Measurements from ENCODE around the gene TMEM229B.

Gene TMEM229B

DNA sequence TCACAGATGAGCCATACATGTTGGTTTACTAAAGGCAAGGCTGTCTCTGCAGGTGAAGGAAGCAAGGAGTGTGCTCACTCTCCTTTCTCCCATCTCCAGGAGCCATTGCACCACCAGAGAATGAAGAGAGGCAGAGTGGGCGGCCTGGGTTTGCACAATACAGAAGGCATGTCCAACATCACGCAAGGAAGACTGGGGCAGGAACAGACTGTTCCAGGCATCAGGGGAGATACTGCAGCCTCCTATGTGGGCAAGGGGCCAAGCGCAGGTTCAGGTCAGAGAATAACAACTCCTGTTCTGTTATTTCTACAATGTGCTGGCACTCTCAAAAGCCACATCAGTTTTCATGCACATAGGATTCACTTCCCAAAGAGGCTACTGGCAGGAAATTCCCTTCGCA lies 1.7 kb upstream of the TMEM229B start:
- H3K4me1 ChIP-seq: no peaks in the 10 kb centered on the region
- in situ Hi-C loops (cut with MboI; ENCODE audit: low sequenced_read_pairs): no loop called here
- no peak for DNase-seq (ENCODE audit: low spot score in 2 of 2)

DNA sequence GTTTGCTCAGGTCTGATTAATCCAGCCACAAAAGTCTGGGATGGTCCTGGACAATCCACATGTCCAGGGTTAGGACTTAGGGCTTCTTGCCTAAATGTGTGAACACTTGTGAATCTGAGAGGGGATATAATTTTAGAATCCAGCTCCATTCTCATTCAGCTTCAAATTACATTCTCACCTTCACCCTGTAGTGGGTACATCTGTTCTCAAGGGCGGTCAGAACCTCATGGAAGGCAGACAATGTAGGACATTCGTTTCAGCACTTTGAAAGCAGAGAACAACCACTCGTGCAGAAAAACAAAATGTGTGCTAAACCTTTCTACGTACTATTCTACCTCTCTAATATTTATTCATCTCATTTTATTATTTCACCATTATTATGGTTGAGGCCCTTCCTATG lies 1.2 kb downstream of the TMEM229B start:
- Histone ChIP-seq H3K27me3 (ENCODE audit: low read depth) (no peaks in the 10 kb centered on the region), H3K36me3 (replicated peaks) (no peaks in the 10 kb centered on the region), H3K4me1 (no peaks in the 10 kb centered on the region), H3K4me3 (no peak overlapping the region), H3K9me3 (no peaks in the 10 kb centered on the region)
- in situ Hi-C loops (cut with MboI; ENCODE audit: low sequenced_read_pairs): no loop called here
- DNase-seq (ENCODE audit: low spot score in 2 of 2): no peak

More for the DNA sequence above, 1.7 kb upstream of the TMEM229B start:
- H3K9me3 ChIP-seq: peaks cover 6% of the 10 kb centered on the region; the same call in 1 of the 2 replicates
- H3K4me3 ChIP-seq: no peak overlapping the region
- no peaks in the 10 kb centered on the region for H3K27me3 ChIP-seq (ENCODE audit: low read depth)
- no peaks in the 10 kb centered on the region for H3K36me3 ChIP-seq (replicated peaks)

DNA sequence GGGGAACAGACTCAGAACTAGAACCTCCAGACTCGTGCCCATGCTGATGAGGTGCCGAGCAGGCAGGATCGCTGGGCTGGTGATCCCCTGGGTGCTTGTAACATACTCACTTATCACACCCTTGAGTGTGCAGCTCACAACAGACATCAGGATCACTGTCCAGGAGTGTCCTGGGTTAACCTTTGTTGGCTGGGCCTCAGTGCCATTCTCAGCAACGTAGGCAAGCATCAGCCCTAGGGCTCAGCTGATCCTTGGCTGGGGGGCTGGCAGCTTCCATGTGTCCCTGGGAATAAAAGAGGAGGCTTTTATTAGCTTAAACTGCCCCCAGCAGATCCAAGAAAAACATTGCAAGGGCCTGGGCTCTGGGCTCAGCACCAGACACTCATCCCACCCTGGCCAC lies 1.6 kb downstream of the TMEM229B start:
- Histone ChIP-seq H3K4me1 (no peaks in the 10 kb centered on the region), H3K36me3 (replicated peaks) (no peaks in the 10 kb centered on the region)
- in situ Hi-C loops (cut with MboI; ENCODE audit: low sequenced_read_pairs): no loop called here

DNA sequence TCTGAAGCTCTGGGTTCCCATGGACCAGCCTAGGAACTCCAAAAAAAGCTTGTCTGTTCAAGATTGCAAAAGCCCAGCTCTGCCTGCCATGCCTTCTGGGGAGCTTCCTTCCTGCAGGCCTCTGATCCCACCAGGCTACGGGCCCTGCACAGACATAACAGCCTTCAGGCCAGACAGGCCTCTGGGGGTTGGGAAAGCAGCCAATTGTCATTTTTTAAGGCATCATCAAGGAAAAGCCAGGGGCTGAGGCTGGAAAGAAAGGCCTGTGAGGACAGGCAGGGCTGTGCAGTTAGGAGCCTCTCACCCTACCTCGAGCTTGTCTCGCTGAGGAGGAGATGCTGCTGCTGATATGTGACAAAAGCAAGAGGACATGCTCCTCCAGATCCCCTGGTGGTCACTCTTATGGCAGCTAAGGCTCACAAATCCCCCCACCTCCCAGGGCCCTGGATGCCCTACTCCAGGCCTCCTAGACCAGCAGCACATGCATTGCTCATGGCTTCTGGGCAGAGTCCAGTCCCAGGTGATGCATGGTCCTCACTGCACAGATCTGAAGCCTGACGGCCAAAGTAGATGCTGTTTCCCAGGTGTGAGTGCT lies 2.9 kb downstream of the TMEM229B start:
- no peak for DNase-seq (ENCODE audit: low spot score in 2 of 2)
- Histone ChIP-seq H3K4me1 (no peaks in the 10 kb centered on the region), H3K9me3 (no peaks in the 10 kb centered on the region), H3K4me3 (no peak overlapping the region), H3K27me3 (ENCODE audit: low read depth) (no peaks in the 10 kb centered on the region), H3K36me3 (replicated peaks) (no peaks in the 10 kb centered on the region)
- in situ Hi-C loops (cut with MboI; ENCODE audit: low sequenced_read_pairs): no loop called here

More for the DNA sequence above, 1.6 kb downstream of the TMEM229B start:
- H3K4me3 ChIP-seq: no peak overlapping the region
- DNase-seq (ENCODE audit: low spot score in 2 of 2): no peak
- H3K9me3 ChIP-seq: no peaks in the 10 kb centered on the region
- no peaks in the 10 kb centered on the region for H3K27me3 ChIP-seq (ENCODE audit: low read depth)

DNA sequence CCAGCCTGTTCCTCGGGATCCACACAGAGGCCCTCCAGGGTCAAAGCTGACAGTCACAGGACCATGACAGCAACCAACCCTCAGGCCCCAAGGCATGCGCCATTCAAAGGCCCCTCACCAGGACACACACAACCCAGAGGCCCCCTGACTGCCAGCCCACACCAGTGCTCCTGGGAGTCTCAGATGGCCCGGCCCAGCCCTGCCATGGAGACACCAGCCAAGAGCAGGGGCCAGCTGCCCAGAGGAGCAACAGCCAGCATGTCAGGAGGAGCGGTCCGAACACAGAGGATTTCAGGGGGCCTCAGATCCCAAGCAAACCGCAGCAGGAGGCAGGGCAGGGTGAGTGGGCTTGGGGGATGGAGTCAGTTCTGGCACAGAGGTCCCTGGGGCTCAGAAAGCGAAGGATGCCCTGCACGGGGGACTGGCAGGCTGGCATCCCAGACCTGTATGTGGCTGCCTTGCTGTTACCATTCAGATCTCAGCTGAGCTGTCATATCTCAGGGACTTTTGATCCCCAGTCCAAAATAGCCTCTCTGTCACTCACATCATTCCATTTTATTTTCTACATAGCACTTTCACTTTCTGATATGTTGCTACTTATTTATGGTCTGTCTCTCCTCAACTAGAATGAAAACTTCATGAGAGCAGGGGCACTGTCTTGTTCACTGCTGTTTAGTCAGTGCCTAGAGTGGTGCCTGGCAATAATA lies 4.8 kb downstream of the TMEM229B start:
- Histone ChIP-seq H3K36me3 (replicated peaks) (no peaks in the 10 kb centered on the region), H3K4me3 (no peak overlapping the region), H3K27me3 (ENCODE audit: low read depth) (no peaks in the 10 kb centered on the region), H3K4me1 (no peaks in the 10 kb centered on the region), H3K9me3 (no peaks in the 10 kb centered on the region)
- in situ Hi-C loops (cut with MboI; ENCODE audit: low sequenced_read_pairs): no loop called here
- DNase-seq (ENCODE audit: low spot score in 2 of 2): no peak

DNA sequence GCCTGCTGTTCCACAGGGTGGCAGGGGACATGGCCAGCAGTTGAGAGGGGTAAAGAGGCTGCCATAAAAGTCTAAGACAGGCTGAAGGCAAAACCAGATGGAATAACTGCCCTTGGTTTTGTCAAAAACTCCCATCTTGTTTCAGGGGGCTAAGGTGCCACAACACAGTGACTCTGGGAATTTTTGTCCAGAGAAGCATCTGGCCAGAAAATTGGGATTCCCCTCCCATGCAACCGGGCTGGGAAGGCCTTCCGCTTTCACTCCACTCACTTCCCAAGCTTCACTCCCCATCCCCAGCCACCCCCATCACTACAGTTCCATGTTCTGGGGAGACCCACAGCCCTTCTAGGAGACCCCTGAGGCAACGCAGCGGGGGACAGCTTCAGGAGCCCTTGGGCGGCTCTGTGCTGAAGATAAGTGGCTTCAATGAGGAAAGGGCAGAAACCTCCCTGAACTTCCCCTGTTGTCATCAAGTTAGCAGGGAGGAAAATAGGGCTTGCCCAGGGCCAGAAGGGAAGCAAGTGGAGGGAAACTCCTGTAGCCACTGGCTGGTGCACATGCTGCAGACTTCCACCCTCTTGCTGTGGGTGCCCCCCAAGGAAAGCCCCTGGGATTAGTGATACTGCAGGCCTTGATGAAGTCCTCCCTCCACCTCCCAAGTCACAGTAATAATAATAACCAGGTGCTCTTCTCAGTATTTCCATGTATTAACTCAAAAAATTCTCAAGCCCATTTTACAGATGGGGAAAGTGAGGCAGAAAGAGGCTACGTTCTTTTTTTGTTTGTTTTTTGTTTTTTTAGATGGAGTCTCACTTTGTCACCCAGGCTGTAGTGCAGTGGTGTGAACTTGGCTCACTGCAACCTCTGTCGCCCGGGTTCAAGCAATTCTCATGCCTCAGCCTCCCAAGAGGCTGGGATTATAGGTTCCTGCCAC lies 6.0 kb downstream of the TMEM229B start:
- DNase-seq (ENCODE audit: low spot score in 2 of 2): no peak
- no peaks in the 10 kb centered on the region for H3K27me3 ChIP-seq (ENCODE audit: low read depth)
- no peaks in the 10 kb centered on the region for H3K36me3 ChIP-seq (replicated peaks)
- no peak overlapping the region for H3K4me3 ChIP-seq
- H3K9me3 ChIP-seq: no peaks in the 10 kb centered on the region
- in situ Hi-C loops (cut with MboI; ENCODE audit: low sequenced_read_pairs): no loop called here
- H3K4me1 ChIP-seq: no peaks in the 10 kb centered on the region

DNA sequence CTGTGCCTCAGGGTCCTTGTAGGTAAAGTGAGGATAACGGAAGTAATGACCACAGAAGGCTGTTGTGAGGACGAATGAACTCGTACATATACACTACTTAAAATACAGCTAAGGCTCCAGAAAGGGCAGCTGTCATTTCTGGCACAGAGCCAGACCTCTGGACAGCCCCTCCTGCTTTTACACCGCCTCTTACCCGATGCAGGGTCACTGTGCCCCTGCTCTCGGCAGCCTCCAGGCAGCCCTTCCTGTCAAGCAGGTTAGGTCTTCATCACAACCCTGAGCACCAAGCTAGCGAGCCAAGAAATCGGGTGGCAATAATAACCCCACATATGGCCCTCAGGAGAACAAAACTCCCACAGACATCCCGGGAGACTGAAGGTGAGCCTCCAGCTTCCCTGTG lies 8.5 kb downstream of the TMEM229B start:
- H3K9me3 ChIP-seq: no peaks in the 10 kb centered on the region
- in situ Hi-C loops (cut with MboI; ENCODE audit: low sequenced_read_pairs): no loop called here

DNA sequence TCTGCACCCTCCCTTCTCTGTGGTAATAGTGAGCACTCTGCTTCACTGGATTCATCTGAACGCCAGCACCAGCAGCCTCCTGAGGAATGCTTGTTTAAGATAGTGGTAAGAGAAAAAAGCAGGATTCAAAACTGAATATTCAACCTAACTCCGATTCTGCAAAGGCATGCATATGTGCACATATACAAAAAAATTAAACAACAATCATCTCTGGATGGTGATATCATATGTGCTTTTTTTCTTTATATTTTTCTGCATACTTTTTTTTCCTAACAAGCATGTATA lies 9.8 kb downstream of the TMEM229B start:
- H3K27me3 ChIP-seq (ENCODE audit: low read depth): no peaks in the 10 kb centered on the region
- no peak for DNase-seq (ENCODE audit: low spot score in 2 of 2)
- in situ Hi-C loops (cut with MboI; ENCODE audit: low sequenced_read_pairs): no loop called here

More for the DNA sequence above, 8.5 kb downstream of the TMEM229B start:
- Histone ChIP-seq H3K27me3 (ENCODE audit: low read depth) (no peaks in the 10 kb centered on the region), H3K36me3 (replicated peaks) (no peaks in the 10 kb centered on the region), H3K4me1 (no peaks in the 10 kb centered on the region), H3K4me3 (no peak overlapping the region)
- DNase-seq (ENCODE audit: low spot score in 2 of 2): no peak

DNA sequence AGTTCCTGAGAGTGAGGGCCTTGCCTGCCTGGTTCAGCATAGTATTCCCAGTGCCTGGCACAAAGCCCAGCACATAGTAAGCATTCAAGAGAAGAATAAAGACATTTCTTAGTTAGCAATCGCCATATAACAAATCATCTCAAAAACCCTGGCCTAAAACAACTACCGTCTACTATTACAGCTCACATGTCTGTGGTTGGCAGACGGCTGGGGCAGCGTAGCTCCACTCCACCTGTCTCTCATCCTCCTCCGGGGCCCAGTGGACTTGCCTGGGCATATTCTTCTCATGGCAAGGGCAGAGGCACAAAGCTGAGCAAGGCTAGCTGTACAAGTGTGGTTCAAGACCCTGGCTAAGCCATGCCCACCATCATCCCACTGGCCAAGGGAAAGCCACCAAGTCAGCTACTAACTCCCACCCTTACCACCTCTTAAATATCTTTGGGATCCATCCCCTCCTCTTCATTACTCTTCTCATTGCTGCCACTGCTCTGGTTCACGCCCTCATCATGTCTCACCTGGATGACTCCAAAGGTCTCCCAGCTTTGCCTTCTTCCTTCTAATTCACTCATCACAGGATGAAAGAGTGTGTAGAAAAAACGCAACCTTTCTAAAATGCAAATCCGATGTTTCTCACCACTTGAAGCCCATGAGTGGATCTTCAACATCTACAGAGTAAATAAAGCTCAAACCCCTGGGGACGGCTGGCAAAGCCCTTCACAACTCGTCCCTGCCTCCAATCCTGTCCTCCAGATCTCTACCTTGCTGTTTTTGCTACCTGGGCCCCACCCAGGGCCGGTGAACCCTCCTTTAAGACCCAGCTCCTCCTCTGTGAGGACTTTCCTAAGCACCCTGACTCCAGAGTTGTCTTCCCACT lies 10.4 kb downstream of the TMEM229B start:
- no peak overlapping the region for H3K4me3 ChIP-seq
- no peaks in the 10 kb centered on the region for H3K9me3 ChIP-seq
- no peak for DNase-seq (ENCODE audit: low spot score in 2 of 2)
- H3K36me3 ChIP-seq (replicated peaks): no peaks in the 10 kb centered on the region
- no peaks in the 10 kb centered on the region for H3K4me1 ChIP-seq
- H3K27me3 ChIP-seq (ENCODE audit: low read depth): no peaks in the 10 kb centered on the region
- in situ Hi-C loops (cut with MboI; ENCODE audit: low sequenced_read_pairs): no loop called here

More for the DNA sequence above, 9.8 kb downstream of the TMEM229B start:
- Histone ChIP-seq H3K4me3 (no peak overlapping the region), H3K36me3 (replicated peaks) (no peaks in the 10 kb centered on the region), H3K9me3 (no peaks in the 10 kb centered on the region), H3K4me1 (no peaks in the 10 kb centered on the region)

DNA sequence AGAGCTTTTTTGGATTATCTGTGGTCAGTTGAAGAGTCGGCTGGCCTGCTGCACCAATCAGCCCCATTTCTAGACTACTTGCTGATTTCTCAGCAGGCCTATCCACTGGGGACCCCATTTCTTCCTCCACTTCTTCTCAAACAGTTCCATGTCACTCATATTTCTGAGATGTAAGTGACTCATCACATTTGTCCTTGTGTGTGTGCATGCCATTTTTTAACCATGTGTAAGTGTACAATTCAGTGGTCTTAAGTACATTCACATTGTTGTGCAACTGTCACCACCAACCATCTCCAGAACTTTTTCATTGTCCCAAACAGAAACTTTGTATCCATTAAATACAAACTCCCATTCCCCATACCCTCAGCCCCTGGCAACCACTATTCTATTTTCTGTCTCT lies 14.2 kb downstream of the TMEM229B start:
- no peak for DNase-seq (ENCODE audit: low spot score in 2 of 2)
- Histone ChIP-seq H3K9me3 (no peaks in the 10 kb centered on the region), H3K36me3 (replicated peaks) (no peaks in the 10 kb centered on the region), H3K27me3 (ENCODE audit: low read depth) (no peaks in the 10 kb centered on the region), H3K4me1 (no peaks in the 10 kb centered on the region), H3K4me3 (no peak overlapping the region)
- in situ Hi-C loops (cut with MboI; ENCODE audit: low sequenced_read_pairs): no loop called here

DNA sequence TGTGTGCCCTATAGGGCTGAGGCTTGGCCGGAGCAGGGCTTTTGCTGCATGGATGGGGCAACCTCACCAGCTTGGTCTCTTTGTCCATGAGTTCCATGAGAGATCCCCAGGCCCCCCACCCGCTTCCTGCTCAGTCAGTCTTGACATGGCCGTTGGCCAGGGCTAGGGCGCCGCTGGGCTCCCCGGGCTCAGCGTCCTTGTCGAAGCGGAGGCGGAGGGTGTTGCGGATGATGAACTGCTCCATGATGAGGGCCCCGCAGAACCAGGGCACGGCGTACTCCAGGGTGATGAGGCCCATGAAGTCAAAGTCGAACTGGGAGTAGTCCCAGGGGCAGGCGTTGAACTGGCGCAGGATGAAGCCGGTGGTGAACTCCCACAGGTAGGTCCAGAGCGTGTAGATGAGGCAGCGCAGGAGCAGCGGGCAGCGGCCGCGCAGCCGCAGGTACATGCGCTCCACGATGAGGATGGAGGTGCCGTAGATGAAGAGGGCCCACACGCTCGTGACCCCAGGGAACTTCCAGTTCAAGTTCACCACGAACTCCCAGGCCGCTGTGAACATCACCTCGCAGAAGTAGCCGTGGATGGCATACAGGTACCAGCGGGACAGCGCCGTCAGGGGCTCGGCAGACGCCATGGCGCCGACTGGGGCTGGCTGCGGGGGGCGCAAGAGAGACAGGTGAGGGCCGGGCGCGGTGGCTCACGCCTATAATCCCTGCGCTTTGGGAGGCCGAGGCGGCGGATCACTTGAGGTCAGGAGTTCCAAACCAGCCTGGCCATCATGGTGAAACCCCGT lies 15.0 kb downstream of the TMEM229B start:
- Histone ChIP-seq H3K9me3 (no peaks in the 10 kb centered on the region), H3K27me3 (ENCODE audit: low read depth) (no peaks in the 10 kb centered on the region), H3K36me3 (replicated peaks) (no peaks in the 10 kb centered on the region), H3K4me1 (no peaks in the 10 kb centered on the region), H3K4me3 (no peak overlapping the region)
- DNase-seq (ENCODE audit: low spot score in 2 of 2): no peak
- in situ Hi-C loops (cut with MboI; ENCODE audit: low sequenced_read_pairs): no loop called here

DNA sequence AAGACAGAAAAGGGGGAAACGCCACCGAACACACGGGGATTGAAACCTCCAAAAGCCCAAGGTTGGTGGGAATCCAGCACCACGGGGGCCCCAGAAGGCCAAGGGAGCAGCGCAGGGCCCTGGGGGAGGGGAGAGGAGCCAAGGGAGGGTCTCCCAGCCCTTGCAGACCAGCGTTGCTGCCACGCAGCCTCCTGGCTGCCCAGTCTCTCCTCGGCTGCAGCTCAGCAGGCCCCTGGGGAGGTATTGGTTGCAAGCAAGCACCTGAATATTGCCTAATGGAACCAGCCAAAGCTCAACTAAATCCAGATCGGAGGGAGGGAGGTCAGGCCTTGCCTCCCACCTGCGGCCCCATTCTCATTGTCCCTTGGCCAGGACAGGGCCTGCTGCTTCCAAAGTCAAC lies 15.8 kb downstream of the TMEM229B start:
- in situ Hi-C loops (cut with MboI; ENCODE audit: low sequenced_read_pairs): no loop called here
- no peaks in the 10 kb centered on the region for H3K27me3 ChIP-seq (ENCODE audit: low read depth)
- no peak for DNase-seq (ENCODE audit: low spot score in 2 of 2)
- H3K4me1 ChIP-seq: no peaks in the 10 kb centered on the region
- no peaks in the 10 kb centered on the region for H3K36me3 ChIP-seq (replicated peaks)
- no peak overlapping the region for H3K4me3 ChIP-seq
- H3K9me3 ChIP-seq: no peaks in the 10 kb centered on the region

DNA sequence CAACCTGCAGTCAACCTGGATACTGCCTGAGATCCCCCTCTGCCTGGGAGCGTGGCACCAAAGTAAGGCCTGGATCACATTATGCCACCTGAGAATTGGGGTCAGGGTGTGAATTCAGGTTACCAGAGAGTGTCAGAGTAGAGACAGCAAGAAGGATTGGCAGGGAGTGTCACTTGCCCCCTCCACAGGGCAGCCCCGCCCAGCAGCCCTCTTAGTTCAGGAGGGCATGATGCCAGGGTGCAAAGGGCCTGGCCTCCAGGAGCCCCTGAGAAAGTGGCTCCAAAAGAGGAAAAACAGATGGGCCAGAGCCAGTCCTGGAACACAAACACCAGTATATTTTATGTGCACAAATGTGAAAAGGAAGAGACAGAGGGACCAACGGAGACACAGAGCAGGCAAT lies 18.6 kb downstream of the TMEM229B start:
- Histone ChIP-seq H3K36me3 (replicated peaks) (no peaks in the 10 kb centered on the region), H3K27me3 (ENCODE audit: low read depth) (no peaks in the 10 kb centered on the region), H3K4me3 (no peak overlapping the region), H3K4me1 (no peaks in the 10 kb centered on the region), H3K9me3 (no peaks in the 10 kb centered on the region)
- in situ Hi-C loops (cut with MboI; ENCODE audit: low sequenced_read_pairs): no loop called here
- DNase-seq (ENCODE audit: low spot score in 2 of 2): no peak
